HepG2 (cell line): ENCODE data around the gene TMEM167A. TPM values are rescaled to one million over a fixed set of nuclear protein-coding genes. Genes with fewer than 3 reads are reported as not detected.

ENCODE experiments used
- CCDC6 ChIP-seq: sonication (generic); formaldehyde crosslinking; IDR thresholded peaks from 2 replicates; pipeline ENCODE4 v1.8.1; 2022; ENCODE audit warnings: mild to moderate bottlenecking, missing genetic modification reagents, moderate library complexity
- CEBPB ChIP-seq: IDR thresholded peaks from 2 replicates; pipeline ENCODE4 v1.6.1; 2011; ENCODE audit warnings: low read depth, low read length, improper control_type of control experiment, borderline replicate concordance
- CEBPG ChIP-seq: IDR thresholded peaks from 2 replicates; pipeline ENCODE4 v1.6.1; 2016
- GATAD1 ChIP-seq: IDR thresholded peaks from 2 replicates; pipeline ENCODE4 v1.6.1; 2016; ENCODE audit warnings: missing genetic modification reagents, missing compliant biosample characterization
- MAFK ChIP-seq, 2 experiments: IDR thresholded peaks in 1 of 2; conservative IDR thresholded peaks in 1 of 2; 2 replicates each; pipeline ENCODE4 v1.6.1; 2011; ENCODE audit warnings: improper control_type of control experiment in 2 of 2, low read length in 2 of 2
- MXD3 ChIP-seq: IDR thresholded peaks from 2 replicates; pipeline ENCODE4 v1.6.1; 2016; ENCODE audit warnings: mild to moderate bottlenecking, missing biosample characterization, missing genetic modification reagents
- NCOA2 ChIP-seq: sonication (generic); formaldehyde crosslinking; IDR thresholded peaks from 2 replicates; pipeline ENCODE4 v1.8.0; 2022; ENCODE audit warnings: inconsistent platforms
- NFIC ChIP-seq: IDR thresholded peaks from 2 replicates; pipeline ENCODE4 v1.6.1; 2012; ENCODE audit warnings: mild to moderate bottlenecking, low read length, inconsistent platforms
- PITX1 ChIP-seq: sonication (generic); formaldehyde crosslinking; IDR thresholded peaks from 2 replicates; pipeline ENCODE4 v1.5.1; 2020; ENCODE audit warnings: mild to moderate bottlenecking, missing genetic modification reagents
- SAP130 ChIP-seq: IDR thresholded peaks from 2 replicates; pipeline ENCODE4 v1.6.1; 2016; ENCODE audit warnings: low read depth
- SATB2 ChIP-seq: sonication (generic); formaldehyde crosslinking; IDR thresholded peaks from 2 replicates; pipeline ENCODE4 v1.5.0; 2020; ENCODE audit warnings: missing genetic modification reagents
- SOX5 ChIP-seq: IDR thresholded peaks from 2 replicates; pipeline ENCODE4 v1.6.1; 2016; ENCODE audit warnings: borderline replicate concordance
- THAP11 ChIP-seq: IDR thresholded peaks from 2 replicates; pipeline ENCODE4 v1.6.1; 2016; ENCODE audit warnings: missing biosample characterization, missing genetic modification reagents
- TRIM24 ChIP-seq: sonication (generic); formaldehyde crosslinking; IDR thresholded peaks from 2 replicates; pipeline ENCODE4 v1.8.0; 2022; ENCODE audit warnings: mild to moderate bottlenecking, missing genetic modification reagents
- YEATS2 ChIP-seq: sonication (generic); formaldehyde crosslinking; IDR thresholded peaks from 2 replicates; pipeline ENCODE4 v1.4.0; 2020; ENCODE audit warnings: missing genetic modification reagents, borderline replicate concordance
- ZFP36L1 ChIP-seq: sonication (generic); formaldehyde crosslinking; IDR thresholded peaks from 2 replicates; pipeline ENCODE4 v1.8.0; 2022; ENCODE audit warnings: mild to moderate bottlenecking, missing genetic modification reagents, moderate library complexity
- ZNF264 ChIP-seq: sonication (generic); formaldehyde crosslinking; IDR thresholded peaks from 2 replicates; pipeline ENCODE4 v1.4.0; 2020; ENCODE audit warnings: missing genetic modification reagents
- ZNF550 ChIP-seq: sonication (generic); formaldehyde crosslinking; IDR thresholded peaks from 2 replicates; pipeline ENCODE4 v1.4.0; 2020; ENCODE audit warnings: mild to moderate bottlenecking, missing genetic modification reagents, borderline replicate concordance
- ZNF562 ChIP-seq: sonication (generic); formaldehyde crosslinking; IDR thresholded peaks from 2 replicates; pipeline ENCODE4 v1.8.0; 2022; ENCODE audit warnings: missing genetic modification reagents, borderline replicate concordance
- ZNF629 ChIP-seq: sonication (generic); formaldehyde crosslinking; conservative IDR thresholded peaks from 2 replicates; pipeline ENCODE4 v1.5.0; 2020; ENCODE audit warnings: missing genetic modification reagents
- polyA plus RNA-seq, 8 experiments: library from polyadenylated mRNA; depleted of rRNA in 3 of 8; stranded (reverse) in 7 of 8; unstranded in 1 of 8; fragments of >200 nt; fragmentation: Illumina TruSeq in 4 of 8; extraction: Trizol in 4 of 8; gene quantifications; 2 replicates each; pipeline versions ENCODE4 v1.2.1 to v1.2.3, GENCODE V29; 2011 to 2016; ENCODE audit warnings: low read depth in 4 of 8, missing spikeins in 1 of 8, mixed read lengths in 1 of 8; ENCODE audit not compliant: insufficient read depth in 1 of 8
- total RNA-seq, 5 experiments: library from RNA; depleted of rRNA; stranded (reverse); fragments of >200 nt; fragmentation: Illumina TruSeq; extraction: Trizol; gene quantifications; 2 replicates each; pipeline ENCODE4 v1.2.3, GENCODE V29; 2016; ENCODE audit warnings: low read depth in 1 of 5
- TF ChIP-seq, protein P1 (sequence below): IDR thresholded peaks from 2 replicates; pipeline ENCODE4 v1.6.1; 2016
- TF ChIP-seq, protein P2 (sequence below): sonication (generic); formaldehyde crosslinking; IDR thresholded peaks from 2 replicates; pipeline ENCODE4 v1.5.0; 2020; ENCODE audit warnings: mild to moderate bottlenecking, missing genetic modification reagents, borderline replicate concordance
- TF ChIP-seq, protein P3 (sequence below): sonication (generic); formaldehyde crosslinking; IDR thresholded peaks from 2 replicates; pipeline ENCODE4 v1.4.0; 2020; ENCODE audit warnings: missing genetic modification reagents, borderline replicate concordance

Gene TMEM167A
- total and polyA plus RNA-seq, 2 of the 13 experiments (the other 11 are each of a cell fraction or from before 2014, with no cell fraction given) = 47.0 to 78.7 TPM

DNA sequence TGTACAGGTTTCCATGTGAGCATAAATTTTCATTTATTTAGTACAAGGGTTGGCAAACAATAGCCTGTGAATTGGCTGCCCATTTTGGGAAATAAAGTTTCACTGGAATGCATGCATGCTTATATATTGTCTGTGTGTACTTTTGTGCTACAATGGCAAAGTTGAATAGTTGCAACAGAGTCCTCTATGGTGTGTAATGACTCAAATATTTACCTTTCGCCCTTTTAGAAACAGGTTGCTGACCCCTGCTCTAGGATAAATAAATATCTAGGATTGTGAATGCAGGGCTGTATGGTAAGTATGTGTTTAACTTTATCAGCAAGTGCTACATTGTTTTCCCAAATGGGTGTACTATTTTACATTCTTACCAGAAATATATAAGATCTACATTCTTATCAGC, 47.4 kb upstream of the TMEM167A start (continued):
- peak; percentile 94 for TF ChIP-seq NCOA2 (CRISPR knock-in tag)
- peak in 1 of 2 experiments; percentile 52; a peak in 2 of 4 replicates for TF ChIP-seq MAFK (conservative IDR thresholded peaks at IDR 0.05 in 1 of 2, IDR thresholded peaks at IDR 0.05 in 1 of 2; ENCODE audit: low read length in 2 of 2)
- peak; percentile 98 for TF ChIP-seq CEBPB
- peak; percentile 52; the same call in 1 of the 2 replicates for TF ChIP-seq YEATS2 (CRISPR knock-in tag)
- peak; percentile 71 for TF ChIP-seq THAP11
- TF ChIP-seq GATAD1 (CRISPR knock-in tag) = peak; percentile 48; the same call in 1 of the 2 replicates
- peak; percentile 66; the same call in 1 of the 2 replicates for TF ChIP-seq SATB2
- TF ChIP-seq SOX5 = peak; percentile 99
- TF ChIP-seq TRIM24 (CRISPR knock-in tag) = peak; percentile 64; the same call in 1 of the 2 replicates
- TF ChIP-seq ZFP36L1 = peak; percentile 81; the same call in 1 of the 2 replicates
- TF ChIP-seq ZNF550 (CRISPR knock-in tag) = no peak
- peak; percentile 52; the same call in 1 of the 2 replicates for TF ChIP-seq ZNF629 (CRISPR knock-in tag)
- TF ChIP-seq, protein P1, sequence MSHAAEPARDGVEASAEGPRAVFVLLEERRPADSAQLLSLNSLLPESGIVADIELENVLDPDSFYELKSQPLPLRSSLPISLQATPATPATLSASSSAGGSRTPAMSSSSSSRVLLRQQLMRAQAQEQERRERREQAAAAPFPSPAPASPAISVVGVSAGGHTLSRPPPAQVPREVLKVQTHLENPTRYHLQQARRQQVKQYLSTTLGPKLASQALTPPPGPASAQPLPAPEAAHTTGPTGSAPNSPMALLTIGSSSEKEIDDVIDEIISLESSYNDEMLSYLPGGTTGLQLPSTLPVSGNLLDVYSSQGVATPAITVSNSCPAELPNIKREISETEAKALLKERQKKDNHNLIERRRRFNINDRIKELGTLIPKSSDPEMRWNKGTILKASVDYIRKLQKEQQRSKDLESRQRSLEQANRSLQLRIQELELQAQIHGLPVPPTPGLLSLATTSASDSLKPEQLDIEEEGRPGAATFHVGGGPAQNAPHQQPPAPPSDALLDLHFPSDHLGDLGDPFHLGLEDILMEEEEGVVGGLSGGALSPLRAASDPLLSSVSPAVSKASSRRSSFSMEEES = peak; percentile 34; the same call in 1 of the 2 replicates
- TF ChIP-seq NFIC = peak; percentile 96
- TF ChIP-seq CEBPG (CRISPR knock-in tag) = peak; percentile 91
- TF ChIP-seq, protein P2, sequence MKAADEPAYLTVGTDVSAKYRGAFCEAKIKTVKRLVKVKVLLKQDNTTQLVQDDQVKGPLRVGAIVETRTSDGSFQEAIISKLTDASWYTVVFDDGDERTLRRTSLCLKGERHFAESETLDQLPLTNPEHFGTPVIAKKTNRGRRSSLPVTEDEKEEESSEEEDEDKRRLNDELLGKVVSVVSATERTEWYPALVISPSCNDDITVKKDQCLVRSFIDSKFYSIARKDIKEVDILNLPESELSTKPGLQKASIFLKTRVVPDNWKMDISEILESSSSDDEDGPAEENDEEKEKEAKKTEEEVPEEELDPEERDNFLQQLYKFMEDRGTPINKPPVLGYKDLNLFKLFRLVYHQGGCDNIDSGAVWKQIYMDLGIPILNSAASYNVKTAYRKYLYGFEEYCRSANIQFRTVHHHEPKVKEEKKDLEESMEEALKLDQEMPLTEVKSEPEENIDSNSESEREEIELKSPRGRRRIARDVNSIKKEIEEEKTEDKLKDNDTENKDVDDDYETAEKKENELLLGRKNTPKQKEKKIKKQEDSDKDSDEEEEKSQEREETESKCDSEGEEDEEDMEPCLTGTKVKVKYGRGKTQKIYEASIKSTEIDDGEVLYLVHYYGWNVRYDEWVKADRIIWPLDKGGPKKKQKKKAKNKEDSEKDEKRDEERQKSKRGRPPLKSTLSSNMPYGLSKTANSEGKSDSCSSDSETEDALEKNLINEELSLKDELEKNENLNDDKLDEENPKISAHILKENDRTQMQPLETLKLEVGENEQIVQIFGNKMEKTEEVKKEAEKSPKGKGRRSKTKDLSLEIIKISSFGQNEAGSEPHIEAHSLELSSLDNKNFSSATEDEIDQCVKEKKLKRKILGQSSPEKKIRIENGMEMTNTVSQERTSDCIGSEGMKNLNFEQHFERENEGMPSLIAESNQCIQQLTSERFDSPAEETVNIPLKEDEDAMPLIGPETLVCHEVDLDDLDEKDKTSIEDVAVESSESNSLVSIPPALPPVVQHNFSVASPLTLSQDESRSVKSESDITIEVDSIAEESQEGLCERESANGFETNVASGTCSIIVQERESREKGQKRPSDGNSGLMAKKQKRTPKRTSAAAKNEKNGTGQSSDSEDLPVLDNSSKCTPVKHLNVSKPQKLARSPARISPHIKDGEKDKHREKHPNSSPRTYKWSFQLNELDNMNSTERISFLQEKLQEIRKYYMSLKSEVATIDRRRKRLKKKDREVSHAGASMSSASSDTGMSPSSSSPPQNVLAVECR (CRISPR knock-in tag) = peak; percentile 31; the same call in 1 of the 2 replicates
- TF ChIP-seq ZNF562 (CRISPR knock-in tag) = no peak
- TF ChIP-seq MXD3 (CRISPR knock-in tag) = no peak
- peak; percentile 77; the same call in 1 of the 2 replicates for TF ChIP-seq PITX1
- peak; percentile 56; the same call in 1 of the 2 replicates for TF ChIP-seq ZNF264 (CRISPR knock-in tag)
- TF ChIP-seq, protein P3, sequence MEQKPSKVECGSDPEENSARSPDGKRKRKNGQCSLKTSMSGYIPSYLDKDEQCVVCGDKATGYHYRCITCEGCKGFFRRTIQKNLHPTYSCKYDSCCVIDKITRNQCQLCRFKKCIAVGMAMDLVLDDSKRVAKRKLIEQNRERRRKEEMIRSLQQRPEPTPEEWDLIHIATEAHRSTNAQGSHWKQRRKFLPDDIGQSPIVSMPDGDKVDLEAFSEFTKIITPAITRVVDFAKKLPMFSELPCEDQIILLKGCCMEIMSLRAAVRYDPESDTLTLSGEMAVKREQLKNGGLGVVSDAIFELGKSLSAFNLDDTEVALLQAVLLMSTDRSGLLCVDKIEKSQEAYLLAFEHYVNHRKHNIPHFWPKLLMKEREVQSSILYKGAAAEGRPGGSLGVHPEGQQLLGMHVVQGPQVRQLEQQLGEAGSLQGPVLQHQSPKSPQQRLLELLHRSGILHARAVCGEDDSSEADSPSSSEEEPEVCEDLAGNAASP (CRISPR knock-in tag) = peak; percentile 80; the same call in 1 of the 2 replicates
- TF ChIP-seq CCDC6 (CRISPR knock-in tag) = 0 out of 2 replicates have a peak, but pooled peaks have one; percentile 54
- peak; percentile 78 for TF ChIP-seq SAP130 (CRISPR knock-in tag)
